HG03060 (cell line): ENCODE measurements around the gene MS4A5.
A peak's percentile ranks its signal among the peaks of the same experiment; 100 is the strongest.

Experiments used
- ATAC-seq: cut with Tn5 transposase; IDR thresholded peaks from one replicate; pipeline ENCODE4 v1.9.1; 2021; ENCODE audit warnings: low read depth, moderate number of reproducible peaks; ENCODE audit not compliant: unreplicated experiment

Gene MS4A5

GRCh38 chr11:60477035-60477445, 47.7 kb downstream of the MS4A5 start:
- ATAC-seq: no peak

- no peak for ATAC-seq
These were observed 53.0 kb downstream of the MS4A5 start for GRCh38 chr11:60482361-60482760.

- ATAC-seq: peak; percentile 84
These were observed 56.6 kb downstream of the MS4A5 start for GRCh38 chr11:60485987-60486386.

- ATAC-seq: no peak
These were observed 63.2 kb downstream of the MS4A5 start, which contains the start of gene MS4A12 for GRCh38 chr11:60492488-60493009. TSS of gene MS4A12 (plus strand) at chr11:60492778. CDS start at chr11:60497319, 4,541 bp downstream.

- ATAC-seq: no peak
These were observed 64.1 kb downstream of the MS4A5 start for GRCh38 chr11:60493454-60493853.
